HepG2 (cell line): ENCODE results near the gene SPI1. TPM values are rescaled to one million over a fixed set of nuclear protein-coding genes. Genes with fewer than 3 reads are reported as not detected.

ENCODE experiments used
- ATAC-seq: fragments of 200-7000 bp; cut with Tn5 transposase; 3 replicates; pipeline ENCODE4 v1.9.1; 2020; ENCODE audit warnings: mild to moderate bottlenecking, moderate library complexity
- BruUV-seq: library from RNA; stranded (reverse); fragments of 400-500 nt; replicated peaks from 2 replicates; lab custom pipeline; 2021; lab: Mats Ljungman, UMichigan
- CTCF ChIA-PET: fragments of 300-600 bp; formaldehyde crosslinking; extraction: SDS; loops from one replicate; lab custom pipeline; 2021; ENCODE audit warnings: low total read pairs, inconsistent platforms, low intra/inter-chr PET ratio; lab: Yijun Ruan, JAX
- POLR2A ChIA-PET: fragments of 350-600 bp; sonication (Branson Sonifier 250); formaldehyde crosslinking; loops from one replicate; lab custom pipeline; 2020; ENCODE audit warnings: antibody characterized with exemption, inconsistent platforms; lab: Yijun Ruan, JAX
- DNase-seq: peaks from one replicate; pipeline ENCODE4 v3.0.0-alpha.2; 2015; ENCODE audit warnings: low spot score
- FAIRE-seq: peaks from 3 replicates; lab custom pipeline; 2011; peaks lifted over from hg19 to GRCh38; lab: Jason Lieb, UNC
- H2AFZ ChIP-seq: one replicate; pipeline ENCODE4 v1.6.1; 2011; ENCODE audit warnings: low read length, inconsistent platforms
- H3K27ac ChIP-seq: fragments of 300-600 bp; 3 replicates; pipeline ENCODE4 v1.8.0; 2011; ENCODE audit warnings: mixed run types, mild to moderate bottlenecking, mixed read lengths, low read length, inconsistent platforms; ENCODE audit not compliant: insufficient read depth; ENCODE audit errors: extremely low read length
- H3K27me3 ChIP-seq, 2 experiments: fragments of 200-600 bp in 1 of 2; 2 replicates in 1 of 2; 3 replicates in 1 of 2; pipeline versions ENCODE4 v1.6.0 to v1.8.0; 2011; ENCODE audit warnings: low read length in 2 of 2, mild to moderate bottlenecking in 2 of 2, moderate library complexity in 2 of 2, inconsistent platforms in 1 of 2; ENCODE audit not compliant: insufficient read depth in 2 of 2, control insufficient read depth in 1 of 2
- H3K36me3 ChIP-seq, 2 experiments: fragments of 200-600 bp in 1 of 2; replicated peaks in 1 of 2; 2 replicates in 1 of 2; 3 replicates in 1 of 2; pipeline versions ENCODE4 v1.5.1 to v1.8.0; 2011; ENCODE audit warnings: low read length in 2 of 2, inconsistent platforms in 1 of 2; ENCODE audit not compliant: insufficient read depth in 2 of 2, control insufficient read depth in 1 of 2
- H3K4me1 ChIP-seq: 2 replicates; pipeline ENCODE4 v1.5.1; 2012; ENCODE audit warnings: low read length, inconsistent platforms; ENCODE audit not compliant: insufficient read depth
- H3K4me2 ChIP-seq: 2 replicates; pipeline ENCODE4 v1.6.0; 2011; ENCODE audit warnings: low read depth, low read length, inconsistent platforms
- H3K4me3 ChIP-seq, 3 experiments: fragments of 200-600 bp in 1 of 3; sonication (generic), shearing (Covaris generic) in 1 of 3; replicated peaks in 1 of 3; 2 replicates each; pipeline ENCODE4 v1.5.1; 2011 to 2016; ENCODE audit warnings: low read length in 3 of 3, inconsistent platforms in 2 of 3, low read depth in 2 of 3, mild to moderate bottlenecking in 2 of 3, control low read depth in 1 of 3, mixed read lengths in 1 of 3; ENCODE audit not compliant: insufficient read depth in 1 of 3
- H3K79me2 ChIP-seq: one replicate; pipeline ENCODE4 v1.6.1; 2011; ENCODE audit warnings: low read length, inconsistent platforms; ENCODE audit not compliant: insufficient read depth
- H3K9ac ChIP-seq: 2 replicates; pipeline ENCODE4 v1.6.0; 2011; ENCODE audit warnings: mild to moderate bottlenecking, low read depth, low read length, inconsistent platforms; ENCODE audit not compliant: insufficient read depth
- H3K9me3 ChIP-seq: 2 replicates; pipeline ENCODE4 v1.5.1; 2012; ENCODE audit warnings: mild to moderate bottlenecking, low read length
- H4K20me1 ChIP-seq: 2 replicates; pipeline ENCODE4 v1.6.0; 2011; ENCODE audit warnings: inconsistent platforms, mild to moderate bottlenecking, low read length, moderate library complexity; ENCODE audit not compliant: insufficient read depth
- CENPBD1 ChIP-seq: sonication (generic); formaldehyde crosslinking; IDR thresholded peaks from 2 replicates; pipeline ENCODE4 v1.8.0; 2022; ENCODE audit warnings: missing genetic modification reagents, low read depth, mild to moderate bottlenecking, borderline replicate concordance
- KAT8 ChIP-seq: IDR thresholded peaks from 2 replicates; pipeline ENCODE4 v1.6.1; 2016; ENCODE audit warnings: missing genetic modification reagents, missing compliant biosample characterization
- RBM39 ChIP-seq: fragments of 200-400 bp; formaldehyde crosslinking; IDR thresholded peaks from one replicate; pipeline ENCODE4 v1.6.1; 2018; ENCODE audit warnings: antibody characterized with exemption, mild to moderate bottlenecking, low read depth, low read length; ENCODE audit not compliant: poor library complexity, severe bottlenecking
- ZNF431 ChIP-seq: sonication (generic); formaldehyde crosslinking; IDR thresholded peaks from 2 replicates; pipeline ENCODE4 v1.9.0; 2022; ENCODE audit warnings: missing genetic modification reagents, low read depth, mild to moderate bottlenecking, borderline replicate concordance
- ZNF563 ChIP-seq: sonication (generic); formaldehyde crosslinking; IDR thresholded peaks from 2 replicates; pipeline ENCODE4 v1.8.0; 2022; ENCODE audit warnings: mild to moderate bottlenecking, moderate library complexity, missing genetic modification reagents
- ZNF644 ChIP-seq: IDR thresholded peaks from 2 replicates; pipeline ENCODE4 v1.6.1; 2016; ENCODE audit warnings: low read depth
- ZSCAN31 ChIP-seq: sonication (generic); formaldehyde crosslinking; IDR thresholded peaks from 2 replicates; pipeline ENCODE4 v1.5.0; 2020; ENCODE audit warnings: low read depth, mild to moderate bottlenecking, missing genetic modification reagents
- WGBS: methylation state at CpG from one replicate; pipeline ENCODE4 v1.1.6; 2017; ENCODE audit warnings: low lambda C conversion rate; 5-methylcytosine and 5-hydroxymethylcytosine counted together
- in situ Hi-C: cut with HindIII; loops from 2 replicates; pipeline ENCODE4 v1.10.0; 2017; ENCODE audit warnings: low pct_unique_long_range_greater_than_20kb; ENCODE audit not compliant: extremely low pct_ligation_motif_present
- intact Hi-C: fragments of 100-400 bp; cut with micrococcal nuclease; formaldehyde crosslinking; loops from one replicate; pipeline ENCODE4 v1.10.0; 2022; ENCODE audit not compliant: unreplicated experiment
- polyA plus RNA-seq, 8 experiments: library from polyadenylated mRNA; depleted of rRNA in 3 of 8; stranded (reverse) in 7 of 8; unstranded in 1 of 8; fragments of >200 nt; fragmentation: Illumina TruSeq in 4 of 8; extraction: Trizol in 4 of 8; gene quantifications; 2 replicates each; pipeline versions ENCODE4 v1.2.1 to v1.2.3, GENCODE V29; 2011 to 2016; ENCODE audit warnings: low read depth in 4 of 8, missing spikeins in 1 of 8, mixed read lengths in 1 of 8; ENCODE audit not compliant: insufficient read depth in 1 of 8
- total RNA-seq, 5 experiments: library from RNA; depleted of rRNA; stranded (reverse); fragments of >200 nt; fragmentation: Illumina TruSeq; extraction: Trizol; gene quantifications; 2 replicates each; pipeline ENCODE4 v1.2.3, GENCODE V29; 2016; ENCODE audit warnings: low read depth in 1 of 5
- TF ChIP-seq, protein P1 (sequence below): sonication (generic); formaldehyde crosslinking; conservative IDR thresholded peaks from 2 replicates; pipeline ENCODE4 v1.4.0; 2020; ENCODE audit warnings: missing genetic modification reagents

SPI1 gene
- total and polyA plus RNA-seq, 2 of the 13 experiments (the other 11 are each of a cell fraction or from before 2014, with no cell fraction given) = not detected

DNA sequence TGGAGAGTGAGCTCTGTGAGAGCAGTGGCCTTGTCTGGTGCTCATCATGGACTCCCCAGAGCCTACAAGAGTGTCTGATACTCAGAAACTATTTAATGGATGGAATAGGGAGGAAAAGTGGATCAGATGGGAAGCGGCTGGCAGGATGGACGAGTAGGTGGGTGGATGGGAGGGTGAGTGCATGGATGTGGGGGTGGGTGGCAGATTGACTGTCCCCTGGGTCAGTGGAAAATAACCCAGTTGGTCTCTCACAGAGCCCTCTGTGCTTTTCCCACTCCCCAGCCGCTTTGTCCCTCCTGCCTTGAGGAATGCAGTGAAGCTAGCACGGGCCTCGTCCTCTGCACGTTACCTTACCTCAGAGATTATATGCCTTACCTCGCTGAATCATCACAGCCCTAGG, 5.9 kb downstream of the SPI1 start (continued):
- no peak for TF ChIP-seq ZNF644 (CRISPR knock-in tag)
- TF ChIP-seq ZNF431 (CRISPR knock-in tag) = no peak
- no peak for TF ChIP-seq ZNF563
- TF ChIP-seq RBM39 = no peak
- no peak for TF ChIP-seq KAT8 (CRISPR knock-in tag)

GRCh38 chr11:47369676-47370075, 8.7 kb downstream of the SPI1 start:
- in situ Hi-C loops = loop anchor here (5.0 to 10.0 kb wide), 2 partner anchors 38 to 85 kb away; partner anchors contain the start of gene SLC39A13
- ChIA-PET POLR2A (no interaction called here), CTCF (no interaction called here)
- H3K4me3 ChIP-seq = no peak overlapping the region
- intact Hi-C loops = loop anchor here (5.0 kb wide), 1 partner anchor 483 kb away; no protein-coding TSS in a partner anchor
- WGBS = 11% methylated on average over 3 of the region's 3 CpGs
- H3K4me1 ChIP-seq = peaks cover 6% of the 10 kb centered on the region
- FAIRE-seq = no peak
- TF ChIP-seq CENPBD1 (CRISPR knock-in tag) (no peak), ZSCAN31 (CRISPR knock-in tag) (no peak)
- TF ChIP-seq, protein P1, sequence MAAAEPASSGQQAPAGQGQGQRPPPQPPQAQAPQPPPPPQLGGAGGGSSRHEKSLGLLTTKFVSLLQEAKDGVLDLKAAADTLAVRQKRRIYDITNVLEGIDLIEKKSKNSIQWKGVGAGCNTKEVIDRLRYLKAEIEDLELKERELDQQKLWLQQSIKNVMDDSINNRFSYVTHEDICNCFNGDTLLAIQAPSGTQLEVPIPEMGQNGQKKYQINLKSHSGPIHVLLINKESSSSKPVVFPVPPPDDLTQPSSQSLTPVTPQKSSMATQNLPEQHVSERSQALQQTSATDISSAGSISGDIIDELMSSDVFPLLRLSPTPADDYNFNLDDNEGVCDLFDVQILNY (CRISPR knock-in tag) = no peak
- H3K4me2 ChIP-seq = no peak overlapping the region
- no peak for DNase-seq
- BruUV-seq = no TSS peak
- no peak overlapping the region for H3K27ac ChIP-seq
- no peak overlapping the region for H3K9ac ChIP-seq
- H2AFZ ChIP-seq = no peak overlapping the region
- no peaks in the 10 kb centered on the region for H3K9me3 ChIP-seq
- H3K36me3 ChIP-seq = no peaks in the 10 kb centered on the region
- H4K20me1 ChIP-seq = no peaks in the 10 kb centered on the region
- ATAC-seq = no peak
- H3K27me3 ChIP-seq = peaks cover 2% of the 10 kb centered on the region in 2 experiments; a peak in 1 of 5 replicates
- H3K79me2 ChIP-seq = no peaks in the 10 kb centered on the region
